SH-SY5Y (cell line): Measurements from ENCODE around the gene SAP25.

Source experiments
- GATA2 ChIP-seq: IDR thresholded peaks from 2 replicates; pipeline ENCODE4 v1.6.1; 2011; ENCODE audit warnings: mild to moderate bottlenecking, low read depth, low read length
- GATA3 ChIP-seq: IDR thresholded peaks from 2 replicates; pipeline ENCODE4 v1.6.1; 2011; ENCODE audit warnings: low read depth, mild to moderate bottlenecking, low read length, moderate library complexity

GRCh38 chr7:100583132-100584053 is 9.7 kb upstream of the SAP25 start:
- no peak for TF ChIP-seq GATA2
- no peak for TF ChIP-seq GATA3
